GM12875 (cell line): ENCODE measurements around the gene OSBPL7.

ENCODE experiments used
- H3K4me3 ChIP-seq: one replicate; pipeline ENCODE4 v1.5.1; 2011; ENCODE audit warnings: low read depth, low read length, control low read depth
- TF ChIP-seq, protein P1 (sequence below): IDR thresholded peaks from 2 replicates; pipeline ENCODE4 v1.5.1; 2011; ENCODE audit warnings: low read depth, mild to moderate bottlenecking, control low read depth, inconsistent platforms, low read length, moderate library complexity, borderline replicate concordance; ENCODE audit not compliant: insufficient read depth

The OSBPL7 gene

DNA sequence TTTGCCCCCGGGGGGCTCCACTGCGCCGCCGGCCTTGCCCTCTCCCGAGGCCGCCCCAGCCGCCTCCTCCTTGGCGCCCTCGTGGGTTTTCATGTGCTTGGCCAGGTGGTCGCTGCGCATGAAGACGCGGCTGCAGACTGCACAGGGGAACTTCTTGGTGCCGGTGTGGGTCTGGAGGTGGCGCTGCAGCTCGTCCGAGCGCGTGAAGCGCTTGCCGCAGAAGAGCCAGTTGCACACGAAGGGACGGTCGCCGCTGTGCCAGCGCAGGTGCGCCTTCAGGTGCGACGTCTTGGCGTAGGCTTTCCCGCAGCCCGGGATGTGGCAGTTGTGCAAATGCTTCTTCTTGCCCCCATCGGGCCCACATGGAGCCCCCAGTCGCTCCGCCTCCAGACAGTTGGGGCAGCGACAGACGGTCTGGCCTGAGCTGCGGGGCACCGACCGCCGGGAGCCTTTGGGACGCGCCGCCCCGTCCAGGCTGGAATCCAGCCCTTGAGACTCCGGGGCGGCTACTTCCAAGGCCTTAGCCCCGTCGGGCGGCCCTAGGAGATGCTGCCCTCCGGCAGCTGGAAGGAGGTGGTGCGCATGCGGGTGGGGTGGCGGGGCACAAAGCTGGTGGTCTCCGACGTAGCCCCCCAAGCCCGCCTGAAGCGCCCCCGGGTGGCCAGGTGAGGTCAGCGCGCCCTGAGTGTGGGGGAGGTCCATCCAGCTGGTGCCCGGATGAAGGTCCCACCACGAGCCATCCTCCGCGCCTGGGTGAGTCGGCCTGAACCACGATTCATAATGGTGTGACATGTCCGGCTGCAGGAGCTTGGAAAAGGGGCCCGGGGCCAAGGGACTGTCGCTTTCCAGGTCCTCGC lies 26.0 kb upstream of the OSBPL7 start:
- H3K4me3 ChIP-seq, result no peak overlapping the region
- TF ChIP-seq, protein P1, sequence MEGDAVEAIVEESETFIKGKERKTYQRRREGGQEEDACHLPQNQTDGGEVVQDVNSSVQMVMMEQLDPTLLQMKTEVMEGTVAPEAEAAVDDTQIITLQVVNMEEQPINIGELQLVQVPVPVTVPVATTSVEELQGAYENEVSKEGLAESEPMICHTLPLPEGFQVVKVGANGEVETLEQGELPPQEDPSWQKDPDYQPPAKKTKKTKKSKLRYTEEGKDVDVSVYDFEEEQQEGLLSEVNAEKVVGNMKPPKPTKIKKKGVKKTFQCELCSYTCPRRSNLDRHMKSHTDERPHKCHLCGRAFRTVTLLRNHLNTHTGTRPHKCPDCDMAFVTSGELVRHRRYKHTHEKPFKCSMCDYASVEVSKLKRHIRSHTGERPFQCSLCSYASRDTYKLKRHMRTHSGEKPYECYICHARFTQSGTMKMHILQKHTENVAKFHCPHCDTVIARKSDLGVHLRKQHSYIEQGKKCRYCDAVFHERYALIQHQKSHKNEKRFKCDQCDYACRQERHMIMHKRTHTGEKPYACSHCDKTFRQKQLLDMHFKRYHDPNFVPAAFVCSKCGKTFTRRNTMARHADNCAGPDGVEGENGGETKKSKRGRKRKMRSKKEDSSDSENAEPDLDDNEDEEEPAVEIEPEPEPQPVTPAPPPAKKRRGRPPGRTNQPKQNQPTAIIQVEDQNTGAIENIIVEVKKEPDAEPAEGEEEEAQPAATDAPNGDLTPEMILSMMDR, result peak; percentile 44

DNA sequence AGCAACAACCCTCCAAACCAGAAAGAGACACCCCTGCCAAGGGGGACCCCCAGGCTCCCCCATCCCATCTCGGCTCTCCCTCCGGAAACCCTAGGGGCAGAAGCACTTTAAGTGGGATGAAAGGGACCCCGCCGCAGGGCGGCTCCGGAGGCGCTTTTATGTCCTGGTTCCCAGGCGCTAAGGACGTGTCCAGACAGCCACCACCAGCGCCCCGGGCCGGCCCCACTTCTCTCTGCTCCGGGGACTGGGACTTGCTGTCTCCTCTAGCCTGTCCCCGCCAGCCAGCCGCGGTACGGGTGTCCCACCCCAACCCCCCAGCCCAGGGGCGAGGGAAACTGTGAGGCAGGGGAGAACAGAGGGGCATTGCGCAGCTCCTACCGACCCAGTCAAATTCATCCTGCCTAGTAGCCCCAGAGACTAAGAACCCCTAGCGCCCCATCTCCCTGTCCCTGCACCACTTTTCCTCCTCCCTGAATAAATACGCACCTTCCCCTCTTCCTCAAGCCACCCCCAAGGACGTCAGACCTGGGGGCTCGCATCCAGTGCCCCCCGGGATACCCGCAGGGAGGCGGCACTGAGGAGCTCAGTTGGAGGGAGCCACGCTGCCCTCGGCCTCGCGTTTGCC lies 25.2 kb upstream of the OSBPL7 start:
- H3K4me3 ChIP-seq, result no peak overlapping the region
- TF ChIP-seq, protein P1, result no peak

DNA sequence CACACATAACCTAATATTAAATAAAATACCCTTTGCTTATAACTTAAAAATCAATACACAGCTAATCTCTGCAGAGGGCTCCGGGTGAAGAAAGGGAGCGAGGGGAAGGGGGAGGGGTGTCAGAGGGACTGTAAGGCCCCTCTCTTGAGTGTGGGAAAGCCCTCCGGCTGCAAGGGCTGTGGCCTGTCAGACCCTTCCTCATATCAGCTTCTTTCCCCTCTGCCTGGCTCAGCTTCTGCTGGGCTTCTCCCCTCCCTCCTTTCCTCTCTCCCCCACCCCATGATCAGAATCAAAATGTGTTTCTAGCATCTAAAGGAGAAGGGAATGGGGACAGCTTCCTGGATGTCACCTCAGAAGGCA lies 24.1 kb upstream of the OSBPL7 start:
- H3K4me3 ChIP-seq, result no peak overlapping the region
- TF ChIP-seq, protein P1, result no peak

DNA sequence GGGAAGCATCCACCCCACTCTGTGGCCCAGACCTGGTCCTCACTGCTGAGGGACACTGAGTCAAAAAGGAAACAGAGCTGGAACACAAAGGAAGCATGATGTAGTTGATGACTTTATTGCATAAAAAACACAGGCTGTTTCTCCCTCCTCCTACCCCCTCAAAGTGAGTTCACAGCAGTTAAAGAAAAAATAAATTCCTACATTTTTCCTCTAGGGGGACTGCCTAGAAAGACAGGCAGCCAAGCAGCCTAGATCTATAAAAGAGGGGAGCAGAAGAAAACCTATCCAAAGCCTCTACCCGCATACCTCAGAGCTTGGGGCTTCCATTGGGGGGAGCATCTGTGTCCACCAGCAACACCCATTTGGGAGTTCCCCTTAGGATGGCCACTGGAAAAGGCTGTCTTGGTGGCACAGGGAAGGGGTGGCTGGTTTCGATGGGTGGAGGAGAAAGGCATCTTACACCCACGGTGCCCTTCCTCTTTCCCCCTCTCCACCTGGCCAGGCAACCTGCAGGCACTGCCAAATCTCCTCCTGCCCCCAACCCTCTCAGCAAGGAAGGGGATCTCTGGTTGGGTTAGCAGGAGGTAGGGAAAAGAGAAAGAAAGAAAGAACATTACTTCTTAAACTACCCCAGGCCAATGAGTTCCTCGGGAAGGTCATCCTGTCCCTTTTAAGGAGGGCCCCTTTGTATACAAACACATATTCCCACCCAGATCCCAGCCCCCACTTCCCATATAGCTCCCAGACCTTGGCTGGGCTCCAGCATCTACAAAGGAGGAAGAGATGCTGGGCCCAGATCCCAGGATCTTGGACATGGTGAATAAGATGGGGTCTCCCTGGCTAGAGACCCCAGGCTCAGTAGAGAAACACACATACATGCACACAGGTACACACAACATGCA lies 23.5 kb upstream of the OSBPL7 start:
- H3K4me3 ChIP-seq, result no peak overlapping the region
- TF ChIP-seq, protein P1, result peak; percentile 27; the same call in 1 of the 2 replicates

DNA sequence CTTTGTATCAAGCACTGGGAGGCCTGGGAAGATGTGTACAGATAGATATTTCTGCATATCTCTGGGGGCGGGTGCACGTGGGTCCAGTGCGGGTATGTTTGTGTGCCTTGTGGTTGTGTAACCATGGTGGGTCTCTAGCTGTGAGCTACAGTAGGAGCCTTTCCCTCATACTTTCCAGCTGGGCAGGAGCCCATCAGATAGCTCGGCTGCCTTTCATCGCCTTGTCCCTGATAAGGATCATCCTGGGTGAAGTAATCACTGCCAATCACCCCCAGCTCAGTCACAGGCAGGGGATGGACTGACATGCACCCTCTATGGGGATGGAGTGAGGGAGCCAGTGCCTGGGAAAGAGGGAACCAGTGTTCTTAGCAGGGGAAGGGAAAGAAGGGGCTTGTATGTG lies 22.6 kb upstream of the OSBPL7 start:
- TF ChIP-seq, protein P1, result no peak
- no peak overlapping the region for H3K4me3 ChIP-seq

DNA sequence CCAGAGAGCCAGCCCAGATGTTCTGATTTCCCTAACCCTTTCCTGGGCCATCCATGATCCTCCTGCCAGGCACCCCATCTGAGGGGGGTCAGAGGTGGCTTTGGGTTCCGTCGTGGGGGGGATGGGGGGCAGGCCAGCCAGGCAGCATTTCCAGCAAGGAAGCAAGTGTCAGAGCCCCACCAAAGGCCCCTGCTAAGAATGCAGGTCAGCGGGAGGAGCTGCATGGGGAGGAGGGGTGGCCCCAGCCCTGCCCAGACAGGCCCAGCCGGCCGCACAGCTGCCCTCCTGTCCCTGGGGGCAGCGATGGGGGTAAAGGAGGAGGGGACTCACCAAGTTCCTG lies 21.8 kb upstream of the OSBPL7 start:
- no peak overlapping the region for H3K4me3 ChIP-seq
- TF ChIP-seq, protein P1, result no peak
